GM12873 (cell line): ENCODE data around the gene PDE4D.

ENCODE experiments used
- TF ChIP-seq, protein P1 (sequence below): IDR thresholded peaks from 2 replicates; pipeline ENCODE4 v1.5.1; 2012; ENCODE audit warnings: low read depth, mild to moderate bottlenecking, moderate library complexity, low read length, control low read depth; ENCODE audit not compliant: insufficient read depth; ENCODE audit errors: missing control alignments

The PDE4D gene

DNA sequence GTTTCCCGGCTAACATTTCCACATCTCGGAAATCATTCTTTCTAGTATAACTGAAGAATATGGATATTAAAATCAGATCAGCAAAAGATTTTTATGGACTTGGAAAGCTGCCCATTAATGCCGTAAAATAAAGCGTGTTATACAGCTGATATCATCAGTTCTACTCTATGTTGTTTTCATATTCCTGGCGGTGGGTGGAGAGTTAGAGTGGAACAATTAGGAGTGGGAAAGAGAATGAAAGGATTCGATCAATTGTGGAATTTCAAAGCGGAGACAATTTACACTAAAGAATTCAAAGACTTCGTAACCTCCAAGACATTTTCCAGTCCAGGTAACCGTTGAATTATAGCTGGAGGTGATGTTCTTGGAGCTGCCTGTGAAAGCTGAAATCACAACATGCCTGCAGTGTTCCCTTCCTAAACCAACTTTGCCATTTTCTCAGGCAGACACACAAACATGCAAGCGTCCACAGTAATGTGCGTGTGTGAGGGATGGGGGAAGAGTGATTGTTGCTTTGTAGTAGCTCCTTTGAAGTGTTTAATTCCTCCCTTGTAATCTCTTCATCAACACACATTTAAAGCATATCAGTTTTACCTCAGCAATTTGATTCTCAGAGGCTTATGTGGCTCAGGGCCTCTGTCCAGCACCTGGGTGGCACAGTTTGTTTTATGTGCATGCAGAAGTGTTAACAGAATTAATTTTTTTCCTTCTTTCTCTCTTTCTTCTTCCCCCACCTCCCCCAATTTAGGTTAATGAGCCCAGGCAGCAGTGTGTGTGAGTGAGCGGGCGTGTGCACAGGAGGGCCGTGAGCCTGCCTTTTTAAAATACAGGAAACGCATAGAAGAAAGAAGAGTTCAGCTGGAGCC is 766.6 kb downstream of the PDE4D start:
- TF ChIP-seq, protein P1, sequence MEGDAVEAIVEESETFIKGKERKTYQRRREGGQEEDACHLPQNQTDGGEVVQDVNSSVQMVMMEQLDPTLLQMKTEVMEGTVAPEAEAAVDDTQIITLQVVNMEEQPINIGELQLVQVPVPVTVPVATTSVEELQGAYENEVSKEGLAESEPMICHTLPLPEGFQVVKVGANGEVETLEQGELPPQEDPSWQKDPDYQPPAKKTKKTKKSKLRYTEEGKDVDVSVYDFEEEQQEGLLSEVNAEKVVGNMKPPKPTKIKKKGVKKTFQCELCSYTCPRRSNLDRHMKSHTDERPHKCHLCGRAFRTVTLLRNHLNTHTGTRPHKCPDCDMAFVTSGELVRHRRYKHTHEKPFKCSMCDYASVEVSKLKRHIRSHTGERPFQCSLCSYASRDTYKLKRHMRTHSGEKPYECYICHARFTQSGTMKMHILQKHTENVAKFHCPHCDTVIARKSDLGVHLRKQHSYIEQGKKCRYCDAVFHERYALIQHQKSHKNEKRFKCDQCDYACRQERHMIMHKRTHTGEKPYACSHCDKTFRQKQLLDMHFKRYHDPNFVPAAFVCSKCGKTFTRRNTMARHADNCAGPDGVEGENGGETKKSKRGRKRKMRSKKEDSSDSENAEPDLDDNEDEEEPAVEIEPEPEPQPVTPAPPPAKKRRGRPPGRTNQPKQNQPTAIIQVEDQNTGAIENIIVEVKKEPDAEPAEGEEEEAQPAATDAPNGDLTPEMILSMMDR, result no peak

DNA sequence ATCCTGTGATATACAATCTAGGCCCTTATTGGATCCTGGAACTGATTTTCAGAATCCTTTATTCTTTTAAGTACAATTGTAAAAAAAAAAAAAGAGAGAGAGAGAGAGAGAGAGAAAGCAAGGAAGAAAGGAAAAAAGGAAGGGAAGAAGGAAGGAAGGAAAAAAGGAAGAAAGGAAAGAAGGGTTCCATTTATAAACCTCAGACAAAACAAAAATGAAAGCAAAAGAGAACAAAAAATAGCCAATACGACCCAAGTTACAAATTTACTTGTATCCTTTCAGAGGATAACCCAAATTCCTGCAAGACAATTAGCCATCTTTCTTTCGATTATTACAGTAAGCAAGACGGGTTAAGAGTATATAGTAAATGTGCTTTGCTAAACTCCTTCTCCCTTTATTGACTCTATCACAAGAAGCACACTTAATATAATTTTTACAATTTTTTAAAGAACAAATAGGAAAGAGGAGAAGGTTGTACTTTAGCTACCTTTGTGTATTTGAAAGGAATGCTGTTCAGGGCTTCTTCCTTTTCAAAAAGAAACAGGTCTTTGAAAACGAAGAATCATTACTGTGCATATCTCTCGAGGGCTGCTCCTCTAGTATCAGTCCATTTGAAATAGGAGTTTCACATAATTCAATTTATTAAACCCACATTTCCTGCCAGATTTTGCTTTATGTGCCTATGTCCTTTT is 767.4 kb downstream of the PDE4D start:
- TF ChIP-seq, protein P1, result no peak

DNA sequence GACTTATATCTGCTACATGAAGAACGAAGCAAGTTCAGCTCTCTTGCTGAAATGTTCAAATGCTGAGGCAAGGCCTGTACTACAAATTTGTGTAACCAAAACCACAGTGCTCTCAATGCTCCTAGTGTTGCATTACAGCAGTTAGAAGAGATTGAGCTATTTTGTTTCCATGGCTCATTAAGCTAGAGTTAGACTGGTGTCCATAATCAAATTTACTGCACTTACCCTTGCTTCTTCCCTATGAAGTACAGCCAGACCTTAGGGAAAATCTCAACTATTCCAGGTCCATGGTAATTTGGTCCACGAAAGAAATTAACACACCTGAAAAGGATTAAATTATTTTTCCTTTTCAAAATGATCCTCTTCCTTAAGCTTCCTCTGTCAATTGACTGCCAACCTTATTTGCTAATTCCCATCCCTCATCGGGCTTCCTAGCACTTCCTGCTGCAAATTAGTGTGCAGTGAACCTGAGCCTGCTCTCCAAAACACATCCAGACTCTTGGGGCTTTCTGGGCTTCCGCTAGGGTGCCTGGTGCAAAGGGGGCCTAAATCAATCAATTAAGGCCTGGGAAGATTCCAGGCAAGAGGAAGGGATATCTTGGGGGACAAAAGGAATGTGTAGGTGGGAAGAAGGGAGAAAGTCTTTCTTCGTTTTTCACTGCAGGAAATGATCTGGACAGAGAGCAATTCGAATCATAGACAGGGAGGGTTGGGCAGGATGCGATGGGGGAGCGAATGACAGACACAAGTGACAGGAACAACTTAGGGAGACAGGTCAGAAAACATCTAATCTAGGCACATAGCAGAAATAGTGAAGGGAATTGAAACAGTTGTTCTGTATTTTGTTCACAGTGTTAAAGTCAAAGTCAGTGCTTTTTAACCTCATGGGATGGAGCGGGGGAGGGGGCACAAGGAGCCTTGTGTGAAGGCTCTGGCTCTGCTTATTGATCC is 768.2 kb downstream of the PDE4D start:
- TF ChIP-seq, protein P1, result no peak

DNA sequence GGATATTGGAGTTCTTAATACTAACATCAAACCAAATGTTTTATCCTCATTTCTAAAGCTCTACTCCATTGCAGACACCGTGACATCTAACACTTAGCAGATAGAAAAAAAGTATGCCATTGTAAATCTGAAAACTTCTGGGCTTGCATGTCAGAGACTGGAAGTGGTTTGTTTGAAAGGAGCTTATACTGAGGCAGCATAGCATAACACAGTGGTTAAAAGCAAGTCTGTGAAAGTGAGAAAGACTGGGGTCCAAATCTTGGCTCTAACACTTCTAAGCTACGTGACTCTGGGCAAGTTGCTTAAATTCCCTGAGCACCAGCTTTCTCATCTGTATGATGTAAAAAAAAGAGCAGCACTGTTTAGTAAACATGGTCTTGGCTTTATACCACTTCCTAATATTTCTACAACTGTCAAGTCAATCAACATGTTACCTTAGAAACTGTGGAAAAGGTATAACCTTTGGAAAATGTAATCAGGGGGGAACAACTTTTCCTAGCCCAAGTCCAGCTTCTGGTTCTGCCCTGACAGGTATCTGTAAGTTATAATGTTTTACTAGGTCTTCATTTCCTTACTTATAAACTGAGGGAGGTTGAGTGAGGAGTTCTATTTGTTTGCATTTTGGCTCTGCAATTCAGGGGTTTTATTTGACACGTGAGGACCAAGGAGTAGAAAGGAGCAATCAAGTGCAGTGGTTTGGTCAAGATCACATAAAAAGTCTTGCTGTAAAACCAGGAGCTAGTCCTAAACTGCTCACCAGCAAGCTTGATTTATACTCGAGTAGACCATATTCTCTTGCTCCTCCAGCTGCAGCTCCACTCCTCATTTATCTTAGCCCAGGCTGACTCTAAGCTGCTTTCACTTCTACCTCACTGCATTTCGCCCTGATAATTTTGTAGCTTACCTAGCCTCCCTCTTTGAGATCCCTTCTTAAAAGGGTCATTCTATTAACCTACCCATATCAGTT is 769.6 kb downstream of the PDE4D start:
- TF ChIP-seq, protein P1, result no peak

DNA sequence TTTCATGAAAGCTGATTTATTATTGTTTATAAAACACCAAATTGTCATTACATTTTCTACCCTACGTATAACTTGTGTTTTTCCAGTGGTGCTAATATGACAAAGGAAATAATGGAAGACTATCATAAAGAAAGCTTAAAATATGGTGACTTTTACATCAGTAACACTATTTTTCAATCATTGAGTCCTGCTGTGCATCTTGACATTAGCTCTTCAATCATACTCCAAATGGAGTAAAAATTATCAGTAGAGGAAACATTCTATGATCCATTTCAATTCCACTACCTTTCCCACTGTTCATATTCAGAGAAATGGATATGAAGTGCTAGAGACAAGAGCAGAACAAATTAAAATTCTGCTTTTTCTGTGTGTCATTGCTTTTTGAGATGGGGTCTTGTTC is 774.0 kb downstream of the PDE4D start:
- TF ChIP-seq, protein P1, result no peak

DNA sequence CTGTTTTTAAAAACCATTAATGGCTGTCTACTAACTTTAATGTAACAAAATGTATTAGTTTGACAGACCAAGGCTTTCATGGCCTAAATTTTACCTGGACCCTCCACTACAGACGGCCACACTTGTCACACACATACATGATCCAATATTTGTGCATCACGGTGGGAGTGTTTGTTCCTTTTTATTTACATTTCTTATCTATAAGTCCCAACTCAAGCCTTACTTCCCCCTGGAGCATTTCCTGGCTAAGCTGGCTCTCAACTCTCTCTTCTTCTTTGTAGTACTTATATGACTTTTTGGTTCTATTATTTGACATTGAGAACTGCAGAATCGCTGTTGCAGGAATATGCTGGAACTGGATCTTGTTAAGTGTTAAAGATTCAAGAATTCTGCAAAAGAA is 776.2 kb downstream of the PDE4D start:
- TF ChIP-seq, protein P1, result no peak
